Astrocyte of the spinal cord (primary cell): ENCODE results near the gene OR52E5.

Experiments
- DNase-seq: peaks from one replicate; pipeline ENCODE4 v3.0.0; 2011; ENCODE audit warnings: low read depth, low spot score
- H3K4me3 ChIP-seq: 2 replicates; pipeline ENCODE4 v1.5.1; 2011; ENCODE audit warnings: low read depth, mild to moderate bottlenecking, low read length, moderate library complexity
- CTCF ChIP-seq: IDR thresholded peaks from 2 replicates; pipeline ENCODE4 v1.5.1; 2012; ENCODE audit warnings: low read depth, mild to moderate bottlenecking, low read length, inconsistent platforms
- in situ Hi-C: cut with HindIII; loops from 2 replicates; pipeline ENCODE4 v1.10.0; 2017; ENCODE audit warnings: low sequenced_read_pairs

The OR52E5 gene

DNA sequence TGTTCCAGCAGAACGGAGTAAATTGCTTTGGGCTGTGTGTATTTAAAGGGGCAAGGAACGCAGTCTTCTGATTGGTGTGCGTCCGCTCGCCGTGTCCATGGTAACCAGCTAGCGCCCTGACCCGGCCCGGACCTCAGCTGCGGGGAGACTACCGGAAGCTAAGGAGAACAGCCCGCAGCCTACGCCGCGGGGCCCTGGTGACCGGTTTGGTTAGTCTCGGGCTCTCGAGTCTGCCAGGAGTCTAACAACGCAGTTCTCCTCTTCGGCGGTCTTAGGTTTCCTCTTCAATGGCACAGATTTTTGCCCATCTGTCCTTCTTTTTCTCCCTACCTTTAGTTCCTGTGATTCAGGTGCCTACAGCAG, 45.6 kb downstream of the OR52E5 start:
- no peak overlapping the region for H3K4me3 ChIP-seq
- no peak for TF ChIP-seq CTCF
- DNase-seq, result no peak
- in situ Hi-C loops, result no loop called here

- H3K4me3 ChIP-seq, result no peak overlapping the region
- no peak for TF ChIP-seq CTCF
- in situ Hi-C loops, result no loop called here
- no peak for DNase-seq
Observed at GRCh38 chr11:5940748-5941147, 47.7 kb downstream of the OR52E5 start.

GRCh38 chr11:5941951-5942350, 48.9 kb downstream of the OR52E5 start, which contains the start of gene OR56A3:
OR56A3 (plus strand) TSS chr11:5942251; CDS start chr11:5947347, 5,096 bp downstream.
- in situ Hi-C loops, result no loop called here
- DNase-seq, result no peak
- TF ChIP-seq CTCF, result no peak
- H3K4me3 ChIP-seq, result no peak within 1 kb of the TSS
